GM23248 (cell line): Measurements from ENCODE around the gene BLTP1.

Source experiments
- EZH2 ChIP-seq: fragments of 200-600 bp; sonication (generic); IDR thresholded peaks from 2 replicates; pipeline ENCODE4 v1.6.1; 2018; ENCODE audit warnings: antibody characterized with exemption, mild to moderate bottlenecking; ENCODE audit not compliant: insufficient read depth, poor library complexity, severe bottlenecking
- EZH2phosphoT487 ChIP-seq: fragments of 200-600 bp; sonication (generic); IDR thresholded peaks from 2 replicates; pipeline ENCODE4 v1.6.1; 2018; ENCODE audit warnings: antibody characterized with exemption, moderate library complexity, mild to moderate bottlenecking, low read depth; ENCODE audit not compliant: insufficient read depth

DNA sequence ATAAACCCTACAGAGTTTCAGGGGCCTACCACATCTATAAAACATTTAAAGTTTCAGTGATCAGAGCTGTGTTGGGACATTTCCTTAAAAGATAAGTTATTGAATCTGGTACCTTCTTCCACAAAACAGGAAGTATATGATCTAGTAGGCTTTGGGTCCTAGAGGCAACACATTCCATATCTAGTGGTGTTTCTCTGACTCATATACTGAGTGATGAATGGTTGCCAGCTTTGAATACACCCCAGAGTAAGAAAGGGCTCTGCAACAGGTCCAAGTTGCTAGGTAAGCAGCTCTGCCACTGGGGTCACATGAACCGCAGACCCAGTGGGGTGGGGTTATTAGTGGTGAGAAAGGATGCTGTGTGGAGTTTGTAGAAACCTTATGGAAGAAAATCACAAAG, 32.4 kb upstream of the BLTP1 start:
- no peak for TF ChIP-seq EZH2
- no peak for TF ChIP-seq EZH2phosphoT487
